Nephron progenitor cell (in vitro differentiated cells): Measurements from ENCODE around the gene EMC1.
"Not testable (repeated sequence)": the region's sequence is repeated elsewhere in the genome, so short reads cannot be mapped to it uniquely, and the experiment has no call there.

Experiments used
- DNase-seq: peaks from one replicate; pipeline ENCODE4 v3.0.0; 2021
- H3K27ac Mint-ChIP-seq: 2 replicates; pipeline ENCODE4 v1.8.0; 2021; ENCODE audit warnings: mild to moderate bottlenecking, moderate library complexity, mixed read lengths
- H3K27me3 Mint-ChIP-seq: 2 replicates; pipeline ENCODE4 v1.8.0; 2021; ENCODE audit warnings: mild to moderate bottlenecking, low read depth, mixed read lengths; ENCODE audit not compliant: poor library complexity
- H3K36me3 Mint-ChIP-seq: 2 replicates; pipeline ENCODE4 v1.8.0; 2021; ENCODE audit warnings: low read depth, mixed read lengths
- H3K4me1 Mint-ChIP-seq: 2 replicates; pipeline ENCODE4 v1.8.0; 2021; ENCODE audit warnings: mixed read lengths
- H3K4me3 Mint-ChIP-seq: 2 replicates; pipeline ENCODE4 v1.8.0; 2021; ENCODE audit warnings: mild to moderate bottlenecking, moderate library complexity, mixed read lengths
- H3K9me3 Mint-ChIP-seq: 2 replicates; pipeline ENCODE4 v1.8.0; 2021; ENCODE audit warnings: mild to moderate bottlenecking, moderate library complexity, mixed read lengths
- CTCF ChIP-seq: fragments of 200-600 bp; sonication (generic); IDR thresholded peaks from 2 replicates; pipeline ENCODE4 v1.5.0; 2021; ENCODE audit warnings: antibody characterized with exemption

Gene EMC1

DNA sequence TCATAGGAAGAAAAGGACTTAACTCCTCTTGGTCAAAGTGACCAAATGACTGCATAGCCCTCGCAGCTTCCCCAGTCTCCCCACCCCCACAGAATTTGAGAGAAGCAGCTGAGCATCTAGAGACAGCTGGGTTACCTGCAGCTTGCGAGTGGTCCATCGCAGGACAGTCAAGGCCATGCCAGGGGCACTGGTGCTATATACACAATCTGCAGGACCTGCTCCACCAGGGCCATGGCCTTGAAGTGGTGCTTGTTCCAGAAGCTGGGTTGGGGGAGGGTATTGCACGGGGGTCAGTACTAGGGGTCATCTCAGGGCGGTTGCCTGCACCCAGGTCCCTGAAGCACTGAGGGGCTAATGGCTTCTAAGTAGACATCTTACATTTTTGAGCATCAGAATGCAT is 10.7 kb upstream of the EMC1 start:
- no peak for TF ChIP-seq CTCF
- Mint-ChIP-seq H3K4me1 (no peaks in the 10 kb centered on the region), H3K27ac (peak overlapping the region; percentile 19), H3K36me3 (peaks cover 5% of the 10 kb centered on the region), H3K9me3 (no peaks in the 10 kb centered on the region), H3K27me3 (no peaks in the 10 kb centered on the region), H3K4me3 (no peak overlapping the region)
- DNase-seq = no peak

DNA sequence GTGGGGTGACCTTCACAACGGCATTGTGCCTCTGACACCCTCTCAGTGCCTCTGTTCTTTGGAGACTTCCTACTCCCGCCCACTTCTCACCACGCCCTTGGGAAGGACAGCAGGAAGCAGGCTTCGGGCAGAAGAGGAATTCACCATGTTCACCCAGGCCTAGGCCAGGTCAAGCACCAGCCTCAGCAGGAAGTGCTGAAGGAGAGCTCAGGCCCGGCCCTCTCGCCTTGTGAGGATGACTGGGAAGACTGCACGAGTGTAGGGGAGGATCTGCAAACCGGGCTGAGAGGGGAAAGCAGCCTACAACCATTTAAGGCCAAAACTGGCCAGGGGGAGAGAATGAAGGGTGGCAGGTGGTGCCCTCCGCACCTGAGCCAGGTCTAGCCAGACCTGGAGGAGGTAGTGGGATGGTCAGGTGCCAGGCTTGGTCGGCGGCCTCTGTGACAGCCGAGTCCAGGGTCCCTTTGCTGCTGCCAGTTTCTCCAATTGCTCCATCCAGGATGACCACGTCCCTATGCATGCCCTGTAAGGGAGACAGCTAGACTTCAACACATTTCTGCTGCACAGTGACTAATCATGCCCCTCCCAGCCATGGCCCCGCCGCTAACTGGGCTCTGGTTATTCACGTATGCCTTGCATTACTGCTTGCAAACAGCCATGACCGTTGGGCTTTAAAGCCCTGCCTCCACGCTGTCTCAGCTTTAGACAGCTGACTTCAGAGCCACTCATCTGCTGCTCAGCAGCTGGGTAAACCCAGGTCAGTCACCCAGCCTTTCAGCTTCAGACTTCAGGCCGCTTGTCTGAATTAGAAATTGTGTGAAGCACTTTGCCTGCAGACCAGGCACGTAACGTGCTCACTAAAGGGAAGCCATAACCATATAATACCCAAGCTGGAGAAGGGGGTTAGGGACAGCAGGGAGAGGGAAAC is 9.2 kb upstream of the EMC1 start:
- TF ChIP-seq CTCF = no peak
- Mint-ChIP-seq H3K27me3 (no peaks in the 10 kb centered on the region), H3K36me3 (peaks cover 11% of the 10 kb centered on the region), H3K27ac (no peak overlapping the region), H3K4me3 (no peak overlapping the region), H3K9me3 (no peaks in the 10 kb centered on the region), H3K4me1 (no peaks in the 10 kb centered on the region)
- no peak for DNase-seq

DNA sequence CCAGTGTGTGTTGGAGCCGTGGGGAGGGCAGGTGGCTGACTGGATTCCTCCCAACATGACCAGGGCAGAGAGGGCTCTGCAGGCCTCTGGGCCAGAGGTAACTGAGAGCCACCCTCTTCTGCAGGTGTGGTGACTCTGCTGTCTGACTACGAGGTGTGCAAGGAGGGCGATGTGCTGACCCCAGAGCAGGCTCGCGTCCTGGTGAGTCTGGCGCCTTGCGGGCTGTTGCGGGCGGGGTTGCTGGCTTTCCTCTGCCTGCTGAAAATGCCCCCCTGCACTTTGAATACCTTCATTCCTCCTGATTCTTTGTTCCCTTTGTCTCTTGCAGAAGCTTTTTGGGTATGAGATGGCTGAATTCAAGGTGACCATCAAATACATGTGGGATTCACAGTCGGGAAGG is 7.0 kb upstream of the EMC1 start:
- H3K9me3 Mint-ChIP-seq = no peaks in the 10 kb centered on the region
- peaks cover 11% of the 10 kb centered on the region for H3K36me3 Mint-ChIP-seq
- peaks cover 5% of the 10 kb centered on the region for H3K4me1 Mint-ChIP-seq
- no peak overlapping the region for H3K27ac Mint-ChIP-seq
- DNase-seq = no peak
- no peak for TF ChIP-seq CTCF
- H3K27me3 Mint-ChIP-seq = no peaks in the 10 kb centered on the region
- H3K4me3 Mint-ChIP-seq = no peak overlapping the region

DNA sequence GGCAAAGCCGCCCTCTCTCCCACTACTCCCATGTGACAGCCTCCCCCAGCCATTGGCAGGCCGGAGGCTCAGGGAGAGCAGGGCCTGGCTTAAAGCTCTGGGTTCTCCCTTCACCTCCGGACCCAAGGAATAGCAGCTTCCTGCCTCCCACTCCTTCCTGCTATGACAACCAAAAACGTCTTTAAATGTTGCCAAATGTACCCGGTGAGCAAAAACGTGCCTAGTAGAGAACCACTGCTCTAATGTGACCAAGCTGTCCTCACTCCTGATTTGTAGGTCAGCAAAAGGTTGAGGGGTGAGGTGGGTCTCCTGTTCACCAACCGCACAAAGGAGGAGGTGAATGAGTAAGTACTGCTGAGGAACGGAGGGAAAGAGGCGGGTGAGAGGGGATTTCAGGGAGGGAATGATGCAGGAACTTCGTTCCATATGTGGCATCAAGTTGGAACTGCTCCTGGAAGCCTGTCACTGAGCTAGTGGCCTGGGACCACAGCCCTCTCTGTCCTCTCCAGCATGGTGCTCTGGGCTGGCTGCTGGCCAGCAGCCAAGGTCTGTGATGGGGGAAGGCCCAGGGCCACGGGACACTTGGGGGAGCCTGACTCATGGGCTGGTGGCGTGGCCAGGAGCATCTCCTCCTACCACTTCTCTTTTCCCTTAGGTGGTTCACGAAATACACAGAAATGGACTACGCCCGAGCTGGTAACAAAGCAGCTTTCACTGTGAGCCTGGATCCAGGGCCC is 6.0 kb upstream of the EMC1 start:
- Mint-ChIP-seq H3K36me3 (peaks cover 11% of the 10 kb centered on the region), H3K27me3 (no peaks in the 10 kb centered on the region), H3K9me3 (no peaks in the 10 kb centered on the region), H3K4me1 (peaks cover 13% of the 10 kb centered on the region), H3K4me3 (no peak overlapping the region), H3K27ac (no peak overlapping the region)
- no peak for DNase-seq
- no peak for TF ChIP-seq CTCF

GRCh38 chr1:19256301-19256700 is 5.0 kb upstream of the EMC1 start:
- DNase-seq, H3K27me3 Mint-ChIP-seq, H3K27ac Mint-ChIP-seq, H3K4me3 Mint-ChIP-seq, H3K9me3 Mint-ChIP-seq: not testable (repeated sequence)
- H3K4me1 Mint-ChIP-seq = peaks cover 17% of the 10 kb centered on the region
- H3K36me3 Mint-ChIP-seq = peaks cover 11% of the 10 kb centered on the region

DNA sequence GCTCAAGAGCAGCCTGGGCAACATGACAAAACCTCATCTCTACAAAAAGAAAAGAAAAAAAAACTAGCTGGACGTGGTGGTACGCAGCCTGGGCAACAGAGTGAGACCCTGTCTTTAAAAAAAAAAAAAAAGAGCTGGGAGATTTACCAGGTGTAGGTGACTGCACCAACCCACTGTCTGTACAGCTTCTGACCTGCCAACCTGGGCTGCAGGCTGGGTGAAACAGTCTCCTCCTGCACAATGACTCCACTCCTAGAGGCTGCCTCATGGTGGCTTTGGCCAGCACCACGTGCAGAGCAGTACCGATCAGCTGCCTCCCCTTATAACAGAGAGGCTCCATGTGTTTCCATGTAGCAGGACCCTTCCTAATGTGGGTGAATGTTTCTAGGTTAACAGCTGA is 4.0 kb upstream of the EMC1 start:
- H3K4me3 Mint-ChIP-seq = no peak overlapping the region
- H3K36me3 Mint-ChIP-seq = peaks cover 11% of the 10 kb centered on the region
- H3K4me1 Mint-ChIP-seq = peaks cover 25% of the 10 kb centered on the region
- peaks cover 3% of the 10 kb centered on the region for H3K27me3 Mint-ChIP-seq
- TF ChIP-seq CTCF = no peak
- H3K27ac Mint-ChIP-seq = no peak overlapping the region
- H3K9me3 Mint-ChIP-seq = no peaks in the 10 kb centered on the region
- no peak for DNase-seq
